Measurements from ENCODE around the gene DTWD2. TPM values are rescaled to one million over a fixed set of nuclear protein-coding genes. Genes with fewer than 3 reads are reported as not detected.

DTWD2 gene
- total RNA-seq, 6 experiments from 2014 or later, result 3.7 to 13.4 (median 7.0) TPM

DNA sequence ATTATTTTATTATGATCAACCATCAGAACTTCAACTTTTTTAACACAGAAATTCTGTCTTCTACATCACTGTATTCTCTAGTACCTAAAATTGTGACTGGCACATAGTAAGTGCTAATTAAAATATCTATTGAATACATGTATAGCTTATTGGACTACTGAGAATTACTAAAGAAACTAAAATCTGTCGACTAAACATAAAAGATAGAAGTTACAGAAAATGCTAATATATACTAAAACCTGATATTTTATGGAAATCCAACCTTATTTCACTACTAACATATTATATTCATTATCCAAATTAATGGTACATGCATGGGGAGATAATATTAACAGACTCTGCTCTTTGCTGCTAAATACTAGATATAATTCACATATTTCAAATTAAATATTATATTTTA is 153.6 kb downstream of the DTWD2 start:
- DNase-seq, result no peak
- no peak for ATAC-seq
- no peak for TF ChIP-seq POLR2A (IDR thresholded peaks at IDR 0.05)
- TF ChIP-seq, protein P1, sequence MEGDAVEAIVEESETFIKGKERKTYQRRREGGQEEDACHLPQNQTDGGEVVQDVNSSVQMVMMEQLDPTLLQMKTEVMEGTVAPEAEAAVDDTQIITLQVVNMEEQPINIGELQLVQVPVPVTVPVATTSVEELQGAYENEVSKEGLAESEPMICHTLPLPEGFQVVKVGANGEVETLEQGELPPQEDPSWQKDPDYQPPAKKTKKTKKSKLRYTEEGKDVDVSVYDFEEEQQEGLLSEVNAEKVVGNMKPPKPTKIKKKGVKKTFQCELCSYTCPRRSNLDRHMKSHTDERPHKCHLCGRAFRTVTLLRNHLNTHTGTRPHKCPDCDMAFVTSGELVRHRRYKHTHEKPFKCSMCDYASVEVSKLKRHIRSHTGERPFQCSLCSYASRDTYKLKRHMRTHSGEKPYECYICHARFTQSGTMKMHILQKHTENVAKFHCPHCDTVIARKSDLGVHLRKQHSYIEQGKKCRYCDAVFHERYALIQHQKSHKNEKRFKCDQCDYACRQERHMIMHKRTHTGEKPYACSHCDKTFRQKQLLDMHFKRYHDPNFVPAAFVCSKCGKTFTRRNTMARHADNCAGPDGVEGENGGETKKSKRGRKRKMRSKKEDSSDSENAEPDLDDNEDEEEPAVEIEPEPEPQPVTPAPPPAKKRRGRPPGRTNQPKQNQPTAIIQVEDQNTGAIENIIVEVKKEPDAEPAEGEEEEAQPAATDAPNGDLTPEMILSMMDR (IDR thresholded peaks at IDR 0.05), result no peak
- Histone ChIP-seq H3K9me3 (no peaks in the 10 kb centered on the region), H3K4me3 (no peak overlapping the region), H3K27ac (no peak overlapping the region), H3K36me3 (no peaks in the 10 kb centered on the region), H3K4me1 (no peaks in the 10 kb centered on the region), H3K27me3 (no peaks in the 10 kb centered on the region)
- intact Hi-C loops (cut with DNase I), result no loop called here
- 83% methylated on average over 1 of the region's 1 CpG for WGBS (ENCODE audit: insufficient coverage, low coverage, low lambda C conversion rate, missing lambda C conversion rate)

DNA sequence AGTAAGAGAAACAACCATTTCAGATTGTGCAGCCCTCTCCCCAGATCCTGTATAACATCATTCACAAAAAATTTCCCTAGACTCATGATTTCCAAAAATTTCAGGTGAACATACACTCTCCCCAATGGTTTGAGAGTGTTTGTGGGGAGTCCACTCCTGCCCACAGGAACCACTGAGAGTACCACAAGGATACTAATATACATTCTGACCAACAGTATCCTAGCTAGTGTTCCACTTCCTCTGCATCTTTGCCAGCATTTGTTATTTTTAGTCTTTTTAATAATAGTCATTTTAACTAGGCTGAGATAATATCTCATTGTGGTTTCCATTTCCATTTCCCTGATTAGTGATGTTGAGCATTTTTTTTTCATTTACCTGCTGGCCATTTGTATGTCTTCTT is 155.4 kb downstream of the DTWD2 start:
- ATAC-seq (no peak), DNase-seq (no peak)
- Histone ChIP-seq H3K36me3 (no peaks in the 10 kb centered on the region), H3K27me3 (no peaks in the 10 kb centered on the region), H3K4me3 (no peak overlapping the region), H3K9me3 (no peaks in the 10 kb centered on the region), H3K27ac (no peak overlapping the region), H3K4me1 (no peaks in the 10 kb centered on the region)
- intact Hi-C loops (cut with DNase I), result no loop called here
- TF ChIP-seq, protein P1 (IDR thresholded peaks at IDR 0.05), result no peak
- TF ChIP-seq POLR2A (IDR thresholded peaks at IDR 0.05), result no peak

DNA sequence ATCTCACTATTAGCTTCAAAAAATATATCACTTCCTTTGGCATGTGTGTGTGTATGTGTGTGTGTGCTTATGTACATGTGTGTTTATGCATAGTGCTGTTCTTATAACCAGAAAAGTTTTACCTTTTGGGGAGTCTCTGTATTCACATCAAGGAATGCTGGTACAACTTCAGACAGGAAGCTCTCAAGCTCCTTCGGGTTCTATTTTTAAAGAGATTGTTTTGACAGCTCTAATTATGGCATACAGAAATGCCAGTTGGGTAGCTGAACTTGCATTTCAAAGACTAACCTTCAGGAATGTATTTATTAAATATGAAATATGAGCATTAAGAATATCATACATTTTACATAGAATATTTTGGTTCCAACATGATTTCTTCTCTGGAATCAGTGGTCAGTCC is 163.1 kb downstream of the DTWD2 start:
- no peak for ATAC-seq

DNA sequence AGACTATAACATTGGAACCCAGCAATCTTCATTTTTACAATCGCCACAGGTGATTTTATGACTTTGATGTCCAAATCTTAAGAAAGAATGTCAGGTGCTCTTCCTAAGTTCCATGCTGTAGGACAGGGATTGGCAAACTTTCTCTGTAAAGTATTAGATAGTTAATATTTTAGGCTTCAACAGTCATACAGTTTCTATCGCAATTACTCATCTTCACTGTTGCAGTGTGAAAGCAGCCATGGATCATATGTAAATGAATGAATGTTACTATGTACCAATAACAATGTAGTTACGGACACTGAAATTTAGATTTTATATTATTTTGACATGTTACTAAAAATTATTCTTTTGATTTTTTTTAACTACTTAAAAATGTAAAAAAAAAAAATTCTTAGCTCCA is 169.7 kb downstream of the DTWD2 start:
- DNase-seq (no peak), ATAC-seq (no peak)
- no peak overlapping the region for H3K27ac ChIP-seq
- WGBS (ENCODE audit: insufficient coverage, low coverage, low lambda C conversion rate, missing lambda C conversion rate), result 85% methylated on average over 2 of the region's 3 CpGs
- H3K27me3 ChIP-seq, result no peaks in the 10 kb centered on the region
- no peak overlapping the region for H3K4me3 ChIP-seq
- no peaks in the 10 kb centered on the region for H3K9me3 ChIP-seq
- intact Hi-C loops (cut with DNase I), result no loop called here
- H3K36me3 ChIP-seq, result no peaks in the 10 kb centered on the region
- TF ChIP-seq, protein P1 (IDR thresholded peaks at IDR 0.05), result no peak
- no peak for TF ChIP-seq POLR2A (IDR thresholded peaks at IDR 0.05)
- no peaks in the 10 kb centered on the region for H3K4me1 ChIP-seq

More for the DNA sequence above, 163.1 kb downstream of the DTWD2 start:
- intact Hi-C loops (cut with DNase I), result no loop called here
- no peak for TF ChIP-seq POLR2A (IDR thresholded peaks at IDR 0.05)
- TF ChIP-seq, protein P1 (IDR thresholded peaks at IDR 0.05), result no peak
- H3K4me1 ChIP-seq, result no peaks in the 10 kb centered on the region
- 38% methylated on average over 1 of the region's 1 CpG for WGBS (ENCODE audit: insufficient coverage, low coverage, low lambda C conversion rate, missing lambda C conversion rate)
- H3K27ac ChIP-seq, result no peak overlapping the region
- no peaks in the 10 kb centered on the region for H3K9me3 ChIP-seq
- H3K36me3 ChIP-seq, result no peaks in the 10 kb centered on the region
- H3K4me3 ChIP-seq, result no peak overlapping the region
- no peaks in the 10 kb centered on the region for H3K27me3 ChIP-seq
- DNase-seq, result no peak

DNA sequence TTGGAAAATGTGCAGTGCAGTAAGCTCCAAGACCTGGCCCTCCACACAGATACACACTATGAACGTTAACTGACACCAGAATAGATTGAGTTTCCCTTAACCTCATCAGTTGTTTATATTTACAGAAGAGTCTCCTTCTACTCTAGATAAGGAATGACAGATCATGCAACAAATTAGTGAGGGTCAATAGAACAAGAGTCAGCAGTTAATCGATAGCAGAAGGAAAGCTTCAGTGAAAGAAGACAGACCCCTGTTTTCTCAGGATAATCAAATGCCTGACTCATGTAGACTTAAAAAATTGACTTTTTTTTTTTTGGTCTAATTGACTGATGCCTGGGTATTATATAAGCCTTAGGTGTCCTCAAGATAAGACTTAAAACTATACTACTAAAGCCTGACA is 179.9 kb downstream of the DTWD2 start:
- H3K9me3 ChIP-seq, result no peaks in the 10 kb centered on the region
- ATAC-seq, result no peak
- no peaks in the 10 kb centered on the region for H3K36me3 ChIP-seq
- no peak for DNase-seq
- intact Hi-C loops (cut with DNase I), result no loop called here
- no peak for TF ChIP-seq POLR2A (IDR thresholded peaks at IDR 0.05)
- TF ChIP-seq, protein P1 (IDR thresholded peaks at IDR 0.05), result no peak
- no peaks in the 10 kb centered on the region for H3K27me3 ChIP-seq
- H3K4me3 ChIP-seq, result no peak overlapping the region
- 36% methylated on average over 2 of the region's 2 CpGs for WGBS (ENCODE audit: insufficient coverage, low coverage, low lambda C conversion rate, missing lambda C conversion rate)
- H3K4me1 ChIP-seq, result no peaks in the 10 kb centered on the region
- no peak overlapping the region for H3K27ac ChIP-seq

Data from right lobe of liver (tissue), 6 donors.